NCI-H146 (cell line): ENCODE results near the gene AIMP2.
"Not testable (repeated sequence)": the region's sequence is repeated elsewhere in the genome, so short reads cannot be mapped to it uniquely, and the experiment has no call there.

Experiments
- DNase-seq: peaks from one replicate; lab custom pipeline; 2025; lab: John Stamatoyannopoulos, UW

The AIMP2 gene

DNA sequence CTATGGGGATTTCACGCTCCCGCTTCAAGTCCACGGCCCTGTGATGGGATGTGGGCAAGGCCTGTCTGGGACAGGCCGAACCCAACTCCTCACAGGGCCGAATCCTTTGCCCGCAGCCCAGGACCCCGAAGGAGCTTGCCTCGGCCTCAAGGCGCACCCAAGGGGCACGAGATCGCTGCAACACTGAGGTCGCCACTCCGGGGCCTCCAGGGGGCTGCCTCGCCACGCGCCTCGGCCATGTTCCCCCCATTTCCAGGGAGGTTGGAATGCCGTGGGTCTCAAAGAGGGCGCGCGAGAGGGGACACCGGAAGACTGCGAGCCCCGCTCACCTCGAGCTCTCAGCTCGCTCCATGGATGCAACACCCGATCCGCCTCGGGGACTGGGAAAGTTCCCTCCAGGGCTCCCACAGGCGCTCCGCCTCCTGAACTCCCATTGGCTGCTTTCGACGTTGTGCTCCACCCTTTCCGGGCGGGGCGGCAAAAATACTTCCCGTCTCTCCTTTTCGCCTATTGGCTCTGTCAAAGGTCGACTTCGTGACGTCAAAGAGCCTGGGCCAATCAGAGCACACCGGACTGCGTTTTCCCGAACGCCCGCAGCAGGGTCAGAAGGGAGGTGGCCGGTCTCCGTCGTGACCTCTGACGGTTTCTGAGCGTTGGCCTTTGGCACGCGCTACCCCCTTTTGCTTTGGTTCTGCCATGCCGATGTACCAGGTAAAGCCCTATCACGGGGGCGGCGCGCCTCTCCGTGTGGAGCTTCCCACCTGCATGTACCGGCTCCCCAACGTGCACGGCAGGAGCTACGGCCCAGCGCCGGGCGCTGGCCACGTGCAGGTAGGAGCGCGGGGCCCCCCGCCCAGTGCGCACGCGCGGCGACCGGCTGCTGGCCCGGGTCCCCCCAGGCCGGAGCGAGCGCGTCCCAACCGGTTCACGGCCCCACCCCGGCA lies at the start of gene AIMP2, which contains the start of gene PMS2:
Gene AIMP2, plus strand, starts transcription at position 605 of the 944 bp plus-strand sequence. Its CDS starts 92 bp downstream, at position 697.
Gene PMS2, minus strand, starts transcription at position 382 of the 944 bp plus-strand sequence. Its CDS starts 30 bp downstream, at position 352.
- peak; percentile 98 for DNase-seq

- not testable (repeated sequence) for DNase-seq
Observed at GRCh38 chr7:5963205-5963604, 45.9 kb upstream of the AIMP2 start.

- DNase-seq = not testable (repeated sequence)
Observed at GRCh38 chr7:5963810-5964209, 45.3 kb upstream of the AIMP2 start.

- not testable (repeated sequence) for DNase-seq
Observed at GRCh38 chr7:5970347-5970911, 38.6 kb upstream of the AIMP2 start, which contains the start of gene RSPH10B. Gene RSPH10B (minus strand): TSS chr7:5970689. CDS start chr7:5967116, 3,573 bp downstream.

- not testable (repeated sequence) for DNase-seq
Observed at GRCh38 chr7:5973580-5973979, 35.5 kb upstream of the AIMP2 start.

DNA sequence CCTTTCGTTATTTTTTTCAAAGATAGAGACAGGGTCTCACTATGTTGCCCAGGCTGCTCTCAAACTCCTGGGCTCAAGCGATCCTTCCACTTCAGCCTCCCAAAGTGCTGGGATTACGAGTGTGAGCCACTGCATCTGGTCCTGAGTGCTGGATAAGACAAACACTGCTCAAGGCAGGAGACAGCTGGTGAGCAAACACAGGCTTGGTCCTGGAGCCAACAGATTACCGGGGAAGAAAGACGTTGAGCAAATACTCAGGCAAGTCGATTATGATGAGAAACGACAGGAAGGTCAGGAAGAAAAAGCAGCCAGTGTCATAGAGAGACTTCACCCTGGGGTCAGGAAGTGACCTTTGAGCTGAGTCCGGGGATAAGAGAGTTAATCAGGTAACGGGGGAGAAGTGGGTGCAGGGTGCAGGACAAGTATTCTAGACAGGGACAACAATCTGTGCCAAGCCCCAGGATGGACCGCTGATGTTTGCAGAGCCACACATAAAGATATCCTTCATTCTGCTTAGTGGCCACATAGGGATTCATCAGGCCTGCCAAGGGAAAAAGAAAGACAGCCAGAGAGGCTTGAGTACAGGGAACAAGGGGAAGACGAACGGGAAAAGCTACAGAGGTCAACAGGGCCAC lies 29.3 kb upstream of the AIMP2 start:
- not testable (repeated sequence) for DNase-seq

DNA sequence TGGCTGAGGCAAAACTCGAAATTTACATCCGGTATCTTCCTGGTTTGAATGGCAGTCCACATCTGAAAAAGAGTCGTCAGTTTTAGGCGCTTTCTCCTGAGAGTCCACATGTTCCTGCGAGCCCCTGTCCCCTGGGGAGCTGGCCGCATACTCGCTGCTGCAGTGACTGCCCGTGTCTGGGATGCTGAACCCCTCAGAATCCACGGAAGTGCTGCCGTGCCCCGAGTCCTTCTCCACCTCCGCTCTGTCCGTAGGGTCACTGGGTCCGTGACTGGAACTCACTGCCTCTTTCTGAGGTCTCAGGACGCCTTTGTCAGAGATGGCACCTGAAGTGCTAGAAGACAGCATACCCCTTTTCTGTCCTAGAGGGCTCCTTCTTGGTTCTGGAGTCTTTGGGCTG lies 22.0 kb upstream of the AIMP2 start:
- not testable (repeated sequence) for DNase-seq

- peak; percentile 62 for DNase-seq
Observed at GRCh38 chr7:5997210-5997808, 11.8 kb upstream of the AIMP2 start.

DNA sequence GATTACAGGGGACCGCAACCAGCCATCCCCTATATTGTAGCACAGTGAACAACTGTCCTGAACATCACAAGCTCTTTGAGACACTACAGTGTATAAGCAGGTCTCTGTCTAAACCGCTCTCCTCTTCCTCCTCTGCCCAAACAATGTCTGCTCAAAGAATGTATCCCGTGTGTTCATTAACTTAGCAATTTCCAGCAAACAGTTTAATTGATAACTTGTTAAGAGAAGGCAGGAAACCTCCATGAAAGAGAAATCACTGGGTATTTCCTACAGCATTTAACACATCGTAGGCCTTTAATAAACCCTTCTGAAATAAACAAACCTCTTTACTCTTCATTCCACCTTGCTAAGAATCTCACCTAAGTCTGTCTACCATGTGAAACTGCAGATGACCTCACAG lies 1.7 kb upstream of the AIMP2 start:
- DNase-seq = no peak

- DNase-seq = not testable (repeated sequence)
Observed at GRCh38 chr7:6007835-6008590, 1.1 kb upstream of the AIMP2 start.

GRCh38 chr7:6010370-6010769 lies 1.3 kb downstream of the AIMP2 start:
- DNase-seq = not testable (repeated sequence)

DNA sequence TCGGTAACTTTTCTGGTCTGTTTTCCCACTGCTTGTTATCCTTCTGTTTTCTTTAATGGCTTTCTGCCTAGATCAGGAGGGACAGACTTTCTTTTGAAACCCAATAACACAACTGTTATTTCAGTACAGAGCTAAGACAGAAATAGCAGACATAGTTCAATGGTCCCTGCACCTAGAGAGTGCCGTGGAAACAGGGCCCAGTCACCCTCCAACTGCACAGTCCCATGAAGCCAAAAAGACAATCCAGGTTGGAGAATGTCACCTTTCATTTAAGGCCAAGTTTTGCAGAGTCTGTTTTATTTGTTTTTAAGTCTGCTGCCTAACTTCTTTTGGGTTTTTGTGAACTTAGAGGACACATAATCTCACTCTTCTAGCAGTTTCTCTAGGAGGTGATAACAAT lies 2.5 kb downstream of the AIMP2 start:
- no peak for DNase-seq

GRCh38 chr7:6012355-6013104 lies 3.5 kb downstream of the AIMP2 start:
- DNase-seq = no peak

GRCh38 chr7:6015917-6016652 lies 7.0 kb downstream of the AIMP2 start:
- no peak for DNase-seq

- DNase-seq = no peak
Observed at GRCh38 chr7:6016653-6016966, 7.5 kb downstream of the AIMP2 start.

GRCh38 chr7:6020371-6021286 lies 11.6 kb downstream of the AIMP2 start:
- DNase-seq = peak; percentile 86

DNA sequence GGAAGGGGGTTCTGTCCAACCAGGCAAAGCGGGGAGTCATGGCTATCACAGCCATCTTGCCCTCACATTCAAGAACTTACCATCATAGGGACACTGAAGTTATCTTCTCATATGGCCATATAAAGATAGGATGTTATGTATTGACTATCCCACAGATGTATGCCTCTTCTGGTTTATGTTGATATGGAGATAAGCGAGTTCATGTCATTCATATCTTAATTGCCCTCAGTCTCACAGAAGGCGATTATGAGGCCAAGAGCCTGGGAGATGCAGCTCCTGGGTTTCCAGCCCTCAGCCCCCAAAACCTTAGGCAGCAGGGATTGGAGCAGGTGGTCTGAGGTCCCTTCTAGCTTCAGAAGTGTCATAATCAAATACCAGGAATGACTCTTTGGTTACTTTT lies 13.6 kb downstream of the AIMP2 start:
- no peak for DNase-seq

DNA sequence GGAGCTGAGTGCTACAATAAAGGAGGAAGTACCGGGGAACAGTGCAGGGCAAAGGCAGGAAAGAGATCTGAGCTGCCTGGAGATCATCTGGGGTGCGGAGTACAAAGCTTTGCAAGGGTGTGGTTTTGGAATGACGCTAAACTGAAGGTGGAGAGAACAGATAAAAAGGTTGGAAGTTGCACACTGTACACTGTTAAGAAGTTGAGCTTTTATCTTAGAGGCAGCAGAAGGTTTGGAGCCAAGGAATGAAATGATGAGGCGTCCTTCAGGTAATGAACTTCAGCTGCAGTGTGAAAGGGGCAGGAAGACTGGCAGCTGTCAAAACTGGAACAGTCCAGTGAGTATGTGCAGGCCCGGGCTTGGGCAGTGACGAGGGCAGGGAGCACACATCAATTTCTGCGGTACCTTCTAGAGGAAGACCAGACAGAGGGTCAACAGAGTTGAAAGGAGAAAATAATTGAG lies 14.9 kb downstream of the AIMP2 start:
- DNase-seq = no peak
